OCI-LY3 (cell line): ENCODE measurements around the gene ACYP2.

Experiments
- EZH2phosphoT487 ChIP-seq: fragments of 200-600 bp; shearing (Covaris generic); IDR thresholded peaks from 2 replicates; pipeline ENCODE4 v1.6.1; 2018; ENCODE audit warnings: antibody characterized with exemption, mixed run types, low read depth
- TF ChIP-seq, protein P1 (sequence below): fragments of 200-600, 300-600 bp; sonication (generic); IDR thresholded peaks from 2 replicates; pipeline ENCODE4 v1.5.1; 2014; ENCODE audit warnings: antibody characterized with exemption, low read length, low read depth

DNA sequence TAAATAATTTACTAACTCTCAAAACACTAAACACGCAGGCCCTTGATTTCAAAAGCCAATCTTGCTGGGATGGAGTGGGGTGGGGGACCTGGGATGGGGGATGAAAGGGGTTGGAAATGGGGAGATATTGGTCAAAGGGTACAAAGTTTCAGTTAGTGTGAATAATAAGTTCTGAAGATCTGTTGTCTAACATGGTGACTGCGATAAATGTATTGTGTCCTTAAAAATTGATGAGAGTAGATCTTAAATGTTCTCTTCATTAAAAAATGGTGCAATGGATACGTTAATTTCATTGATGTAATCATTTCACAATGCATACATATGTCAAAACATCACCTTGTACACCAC, 505 bp upstream of the ACYP2 start:
- TF ChIP-seq, protein P1, sequence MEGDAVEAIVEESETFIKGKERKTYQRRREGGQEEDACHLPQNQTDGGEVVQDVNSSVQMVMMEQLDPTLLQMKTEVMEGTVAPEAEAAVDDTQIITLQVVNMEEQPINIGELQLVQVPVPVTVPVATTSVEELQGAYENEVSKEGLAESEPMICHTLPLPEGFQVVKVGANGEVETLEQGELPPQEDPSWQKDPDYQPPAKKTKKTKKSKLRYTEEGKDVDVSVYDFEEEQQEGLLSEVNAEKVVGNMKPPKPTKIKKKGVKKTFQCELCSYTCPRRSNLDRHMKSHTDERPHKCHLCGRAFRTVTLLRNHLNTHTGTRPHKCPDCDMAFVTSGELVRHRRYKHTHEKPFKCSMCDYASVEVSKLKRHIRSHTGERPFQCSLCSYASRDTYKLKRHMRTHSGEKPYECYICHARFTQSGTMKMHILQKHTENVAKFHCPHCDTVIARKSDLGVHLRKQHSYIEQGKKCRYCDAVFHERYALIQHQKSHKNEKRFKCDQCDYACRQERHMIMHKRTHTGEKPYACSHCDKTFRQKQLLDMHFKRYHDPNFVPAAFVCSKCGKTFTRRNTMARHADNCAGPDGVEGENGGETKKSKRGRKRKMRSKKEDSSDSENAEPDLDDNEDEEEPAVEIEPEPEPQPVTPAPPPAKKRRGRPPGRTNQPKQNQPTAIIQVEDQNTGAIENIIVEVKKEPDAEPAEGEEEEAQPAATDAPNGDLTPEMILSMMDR: no peak
- TF ChIP-seq EZH2phosphoT487: no peak
